K562 (cell line): Measurements from ENCODE around the gene ADNP2.

Source experiments
- CBX8 ChIP-seq: fragments of 200-600 bp; sonication (generic); IDR thresholded peaks from 2 replicates; pipeline ENCODE4 v1.6.1; 2012; ENCODE audit warnings: borderline replicate concordance, mixed run types, low read depth, mild to moderate bottlenecking, moderate library complexity, mixed read lengths, low read length, control low read depth, inconsistent platforms; ENCODE audit not compliant: poor library complexity, severe bottlenecking; ENCODE audit errors: extremely low read depth
- CC2D1A ChIP-seq: fragments of 450-650 bp; IDR thresholded peaks from 2 replicates; pipeline ENCODE4 v1.6.1; 2017; ENCODE audit warnings: mild to moderate bottlenecking
- EP300 ChIP-seq: IDR thresholded peaks from 2 replicates; pipeline ENCODE4 v1.6.1; 2012; ENCODE audit warnings: low read length, improper control_type of control experiment
- POLR2G ChIP-seq: fragments of 200-400 bp; formaldehyde crosslinking; IDR thresholded peaks from 2 replicates; pipeline ENCODE4 v1.6.1; 2017; ENCODE audit warnings: low read depth, mild to moderate bottlenecking, antibody characterized with exemption, low read length, moderate library complexity
- SMAD1 ChIP-seq: fragments of 150-350 bp; IDR thresholded peaks from 2 replicates; pipeline ENCODE4 v1.6.1; 2014; ENCODE audit warnings: low read length, low read depth; ENCODE audit not compliant: partially characterized antibody
- ZNF232 ChIP-seq: sonication (generic); formaldehyde crosslinking; IDR thresholded peaks from 2 replicates; pipeline ENCODE4 v1.8.0; 2022; ENCODE audit warnings: mild to moderate bottlenecking, missing genetic modification reagents
- TF ChIP-seq, protein P1 (sequence below): fragments of 250-450 bp; sonication (Bioruptor Pico); IDR thresholded peaks from 2 replicates; pipeline ENCODE4 v1.5.0; 2021; ENCODE audit warnings: mild to moderate bottlenecking, moderate library complexity
- TF ChIP-seq, protein P2 (sequence below), 3 experiments: IDR thresholded peaks in 2 of 3; conservative IDR thresholded peaks in 1 of 3; 2 replicates each; pipeline ENCODE4 v1.5.1; 2011 to 2012; ENCODE audit warnings: low read length in 3 of 3, mild to moderate bottlenecking in 3 of 3, control low read depth in 2 of 3, improper control_type of control experiment in 1 of 3, inconsistent platforms in 1 of 3, low read depth in 1 of 3, mixed read lengths in 1 of 3, moderate library complexity in 1 of 3; ENCODE audit not compliant: insufficient read depth in 2 of 3
- TF ChIP-seq, protein P3 (sequence below): sonication (generic); formaldehyde crosslinking; IDR thresholded peaks from 2 replicates; pipeline ENCODE4 v1.8.1; 2023; ENCODE audit warnings: missing genetic modification reagents, mild to moderate bottlenecking, borderline replicate concordance
- TF ChIP-seq, protein P4 (sequence below): fragments of 450-650 bp; IDR thresholded peaks from 2 replicates; pipeline ENCODE4 v1.7.1; 2018; ENCODE audit warnings: mild to moderate bottlenecking, low read depth; ENCODE audit not compliant: partially characterized antibody

DNA sequence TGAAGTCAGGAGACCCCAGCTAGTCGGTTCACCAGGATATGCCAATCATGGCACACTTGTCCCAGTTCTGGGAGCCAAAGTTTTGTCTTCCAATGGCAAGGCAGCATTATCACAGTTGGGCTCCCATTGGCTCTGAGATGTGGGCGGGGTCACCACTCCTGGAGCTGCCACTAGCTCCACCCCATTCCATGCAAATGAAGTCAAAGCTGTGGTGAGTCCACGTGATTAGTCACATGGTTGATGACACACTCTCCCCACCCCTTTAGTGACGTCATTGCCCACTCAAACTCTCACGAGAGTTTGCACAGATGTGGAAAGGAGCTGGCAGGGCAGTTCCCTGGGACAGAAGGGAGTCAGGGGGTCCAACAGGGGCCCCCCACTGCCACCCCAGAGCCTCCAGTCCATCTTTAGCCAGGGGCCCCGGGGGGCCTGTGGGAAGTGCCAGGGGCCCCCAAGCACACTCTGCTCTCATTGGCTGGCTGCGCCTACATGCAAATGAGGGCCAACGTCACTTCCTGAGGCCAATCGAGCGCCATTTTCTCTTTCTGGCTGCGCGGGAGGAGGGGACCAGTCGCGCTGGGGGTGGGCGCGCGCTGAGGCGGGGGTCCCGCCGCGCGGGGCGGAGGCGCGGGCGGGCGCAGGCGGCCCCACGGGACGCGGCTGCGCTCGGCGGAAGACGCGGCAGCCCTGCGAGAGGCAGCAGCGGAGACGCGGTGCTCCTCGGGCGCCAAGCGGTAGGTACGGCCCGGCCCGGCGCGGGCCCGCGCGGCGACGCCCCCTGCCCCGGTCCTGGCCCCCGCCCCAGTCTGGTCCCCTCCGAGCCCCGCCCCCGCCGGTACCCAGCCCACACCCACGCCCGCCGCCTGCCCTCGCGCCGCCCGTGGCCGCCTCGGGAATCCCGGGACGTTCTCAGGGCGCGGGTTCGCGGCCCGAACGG, at the start of gene ADNP2:
- TF ChIP-seq POLR2G, result peak; percentile 84
- TF ChIP-seq, protein P1, sequence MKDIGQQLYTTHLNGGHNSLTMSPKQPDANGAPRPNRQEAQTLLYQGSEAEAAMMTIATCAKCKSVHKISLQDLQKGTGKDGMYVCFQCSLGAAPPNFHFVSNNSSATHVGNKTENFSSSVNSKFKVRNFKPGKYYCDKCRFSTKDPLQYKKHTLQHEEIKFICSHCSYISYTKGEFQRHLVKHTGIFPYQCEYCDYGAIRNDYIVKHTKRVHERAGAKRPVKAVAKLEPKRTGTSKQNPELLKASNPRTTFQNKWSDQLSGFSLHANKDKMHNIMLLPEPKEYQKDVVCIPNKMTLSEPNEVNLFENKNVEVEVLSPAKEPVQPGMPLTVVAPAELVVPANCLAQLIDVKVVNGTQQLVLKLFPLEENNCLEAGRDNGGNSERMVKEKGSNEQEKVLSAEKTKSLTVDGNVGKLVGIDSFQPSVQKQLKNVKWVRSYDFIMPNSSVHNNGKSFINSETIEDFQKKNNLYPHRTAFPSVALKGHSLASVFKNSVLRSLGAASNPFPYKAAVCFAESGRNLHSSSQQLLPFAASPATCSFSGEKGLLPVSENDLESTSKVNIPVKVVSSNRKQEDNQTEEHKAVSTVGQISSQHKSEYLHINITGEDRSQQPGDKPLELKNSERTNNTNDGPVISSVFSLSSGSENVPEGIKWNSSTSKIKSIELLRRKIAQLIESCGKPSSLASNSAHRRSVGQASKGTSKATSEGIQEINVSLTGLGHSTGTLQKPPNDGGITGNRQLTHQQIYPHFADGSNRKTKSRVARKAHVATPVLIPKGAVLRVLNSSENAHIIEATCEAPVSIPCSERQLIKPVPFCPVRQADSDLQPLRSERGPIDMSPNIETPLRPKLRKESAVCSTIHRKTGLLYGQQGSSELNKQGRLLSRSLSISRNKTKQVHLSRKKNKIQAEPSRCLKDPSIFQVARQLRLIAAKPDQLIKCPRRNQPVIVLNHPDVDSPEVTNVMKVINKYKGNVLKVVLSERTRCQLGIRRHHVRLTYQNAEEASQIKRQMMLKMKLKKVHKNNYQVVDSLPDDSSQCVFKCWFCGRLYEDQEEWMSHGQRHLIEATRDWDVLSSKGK (CRISPR knock-in tag), result no peak
- TF ChIP-seq, protein P2, sequence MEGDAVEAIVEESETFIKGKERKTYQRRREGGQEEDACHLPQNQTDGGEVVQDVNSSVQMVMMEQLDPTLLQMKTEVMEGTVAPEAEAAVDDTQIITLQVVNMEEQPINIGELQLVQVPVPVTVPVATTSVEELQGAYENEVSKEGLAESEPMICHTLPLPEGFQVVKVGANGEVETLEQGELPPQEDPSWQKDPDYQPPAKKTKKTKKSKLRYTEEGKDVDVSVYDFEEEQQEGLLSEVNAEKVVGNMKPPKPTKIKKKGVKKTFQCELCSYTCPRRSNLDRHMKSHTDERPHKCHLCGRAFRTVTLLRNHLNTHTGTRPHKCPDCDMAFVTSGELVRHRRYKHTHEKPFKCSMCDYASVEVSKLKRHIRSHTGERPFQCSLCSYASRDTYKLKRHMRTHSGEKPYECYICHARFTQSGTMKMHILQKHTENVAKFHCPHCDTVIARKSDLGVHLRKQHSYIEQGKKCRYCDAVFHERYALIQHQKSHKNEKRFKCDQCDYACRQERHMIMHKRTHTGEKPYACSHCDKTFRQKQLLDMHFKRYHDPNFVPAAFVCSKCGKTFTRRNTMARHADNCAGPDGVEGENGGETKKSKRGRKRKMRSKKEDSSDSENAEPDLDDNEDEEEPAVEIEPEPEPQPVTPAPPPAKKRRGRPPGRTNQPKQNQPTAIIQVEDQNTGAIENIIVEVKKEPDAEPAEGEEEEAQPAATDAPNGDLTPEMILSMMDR (IDR thresholded peaks at IDR 0.05 in 2 of 3, conservative IDR thresholded peaks at IDR 0.05 in 1 of 3; ENCODE audit: insufficient read depth in 2 of 3, low read depth in 1 of 3, low read length in 3 of 3), result no peak
- no peak for TF ChIP-seq EP300
- no peak for TF ChIP-seq CBX8
- no peak for TF ChIP-seq ZNF232 (CRISPR knock-in tag)
- no peak for TF ChIP-seq SMAD1
- TF ChIP-seq, protein P3, sequence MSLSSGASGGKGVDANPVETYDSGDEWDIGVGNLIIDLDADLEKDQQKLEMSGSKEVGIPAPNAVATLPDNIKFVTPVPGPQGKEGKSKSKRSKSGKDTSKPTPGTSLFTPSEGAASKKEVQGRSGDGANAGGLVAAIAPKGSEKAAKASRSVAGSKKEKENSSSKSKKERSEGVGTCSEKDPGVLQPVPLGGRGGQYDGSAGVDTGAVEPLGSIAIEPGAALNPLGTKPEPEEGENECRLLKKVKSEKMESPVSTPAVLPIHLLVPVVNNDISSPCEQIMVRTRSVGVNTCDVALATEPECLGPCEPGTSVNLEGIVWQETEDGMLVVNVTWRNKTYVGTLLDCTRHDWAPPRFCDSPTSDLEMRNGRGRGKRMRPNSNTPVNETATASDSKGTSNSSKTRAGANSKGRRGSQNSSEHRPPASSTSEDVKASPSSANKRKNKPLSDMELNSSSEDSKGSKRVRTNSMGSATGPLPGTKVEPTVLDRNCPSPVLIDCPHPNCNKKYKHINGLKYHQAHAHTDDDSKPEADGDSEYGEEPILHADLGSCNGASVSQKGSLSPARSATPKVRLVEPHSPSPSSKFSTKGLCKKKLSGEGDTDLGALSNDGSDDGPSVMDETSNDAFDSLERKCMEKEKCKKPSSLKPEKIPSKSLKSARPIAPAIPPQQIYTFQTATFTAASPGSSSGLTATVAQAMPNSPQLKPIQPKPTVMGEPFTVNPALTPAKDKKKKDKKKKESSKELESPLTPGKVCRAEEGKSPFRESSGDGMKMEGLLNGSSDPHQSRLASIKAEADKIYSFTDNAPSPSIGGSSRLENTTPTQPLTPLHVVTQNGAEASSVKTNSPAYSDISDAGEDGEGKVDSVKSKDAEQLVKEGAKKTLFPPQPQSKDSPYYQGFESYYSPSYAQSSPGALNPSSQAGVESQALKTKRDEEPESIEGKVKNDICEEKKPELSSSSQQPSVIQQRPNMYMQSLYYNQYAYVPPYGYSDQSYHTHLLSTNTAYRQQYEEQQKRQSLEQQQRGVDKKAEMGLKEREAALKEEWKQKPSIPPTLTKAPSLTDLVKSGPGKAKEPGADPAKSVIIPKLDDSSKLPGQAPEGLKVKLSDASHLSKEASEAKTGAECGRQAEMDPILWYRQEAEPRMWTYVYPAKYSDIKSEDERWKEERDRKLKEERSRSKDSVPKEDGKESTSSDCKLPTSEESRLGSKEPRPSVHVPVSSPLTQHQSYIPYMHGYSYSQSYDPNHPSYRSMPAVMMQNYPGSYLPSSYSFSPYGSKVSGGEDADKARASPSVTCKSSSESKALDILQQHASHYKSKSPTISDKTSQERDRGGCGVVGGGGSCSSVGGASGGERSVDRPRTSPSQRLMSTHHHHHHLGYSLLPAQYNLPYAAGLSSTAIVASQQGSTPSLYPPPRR (CRISPR knock-in tag), result no peak
- TF ChIP-seq, protein P4, sequence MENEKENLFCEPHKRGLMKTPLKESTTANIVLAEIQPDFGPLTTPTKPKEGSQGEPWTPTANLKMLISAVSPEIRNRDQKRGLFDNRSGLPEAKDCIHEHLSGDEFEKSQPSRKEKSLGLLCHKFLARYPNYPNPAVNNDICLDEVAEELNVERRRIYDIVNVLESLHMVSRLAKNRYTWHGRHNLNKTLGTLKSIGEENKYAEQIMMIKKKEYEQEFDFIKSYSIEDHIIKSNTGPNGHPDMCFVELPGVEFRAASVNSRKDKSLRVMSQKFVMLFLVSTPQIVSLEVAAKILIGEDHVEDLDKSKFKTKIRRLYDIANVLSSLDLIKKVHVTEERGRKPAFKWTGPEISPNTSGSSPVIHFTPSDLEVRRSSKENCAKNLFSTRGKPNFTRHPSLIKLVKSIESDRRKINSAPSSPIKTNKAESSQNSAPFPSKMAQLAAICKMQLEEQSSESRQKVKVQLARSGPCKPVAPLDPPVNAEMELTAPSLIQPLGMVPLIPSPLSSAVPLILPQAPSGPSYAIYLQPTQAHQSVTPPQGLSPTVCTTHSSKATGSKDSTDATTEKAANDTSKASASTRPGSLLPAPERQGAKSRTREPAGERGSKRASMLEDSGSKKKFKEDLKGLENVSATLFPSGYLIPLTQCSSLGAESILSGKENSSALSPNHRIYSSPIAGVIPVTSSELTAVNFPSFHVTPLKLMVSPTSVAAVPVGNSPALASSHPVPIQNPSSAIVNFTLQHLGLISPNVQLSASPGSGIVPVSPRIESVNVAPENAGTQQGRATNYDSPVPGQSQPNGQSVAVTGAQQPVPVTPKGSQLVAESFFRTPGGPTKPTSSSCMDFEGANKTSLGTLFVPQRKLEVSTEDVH, result peak; percentile 19
- no peak for TF ChIP-seq CC2D1A
